T1000 (cell line): ENCODE results near the gene ASPG.

Experiments
- DNase-seq: peaks from one replicate; lab custom pipeline; 2025; ENCODE audit warnings: mixed read lengths; lab: John Stamatoyannopoulos, UW

ASPG gene

DNA sequence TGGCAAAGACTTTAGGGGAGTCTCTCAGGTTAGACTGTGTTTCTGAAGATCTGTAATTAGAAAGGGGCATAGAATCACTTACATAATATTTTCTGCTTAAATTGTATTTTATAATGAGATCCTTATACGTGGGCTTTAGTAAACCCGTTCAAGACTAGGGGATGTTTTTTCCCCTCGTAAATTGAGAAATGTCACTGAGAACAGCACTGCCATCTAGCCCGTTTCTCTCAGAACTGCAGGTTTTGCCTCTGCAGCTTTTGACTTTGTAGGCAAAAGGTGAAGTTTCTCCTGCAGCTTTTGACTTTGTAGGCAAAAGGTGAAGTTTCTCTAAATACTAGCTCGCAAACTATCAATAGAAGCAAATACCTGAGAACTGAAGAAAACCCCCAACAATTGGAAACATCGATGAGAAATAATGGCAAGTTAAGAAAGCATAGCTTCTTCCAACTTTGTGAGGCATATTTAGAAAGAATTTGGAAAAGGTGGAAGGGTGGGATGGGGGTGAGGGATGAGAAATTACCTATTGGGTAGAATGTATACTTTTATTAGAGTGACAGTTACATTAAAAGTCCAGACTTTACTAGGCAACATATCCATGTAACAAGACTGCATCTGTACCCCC lies 9.9 kb upstream of the ASPG start:
- no peak for DNase-seq

DNA sequence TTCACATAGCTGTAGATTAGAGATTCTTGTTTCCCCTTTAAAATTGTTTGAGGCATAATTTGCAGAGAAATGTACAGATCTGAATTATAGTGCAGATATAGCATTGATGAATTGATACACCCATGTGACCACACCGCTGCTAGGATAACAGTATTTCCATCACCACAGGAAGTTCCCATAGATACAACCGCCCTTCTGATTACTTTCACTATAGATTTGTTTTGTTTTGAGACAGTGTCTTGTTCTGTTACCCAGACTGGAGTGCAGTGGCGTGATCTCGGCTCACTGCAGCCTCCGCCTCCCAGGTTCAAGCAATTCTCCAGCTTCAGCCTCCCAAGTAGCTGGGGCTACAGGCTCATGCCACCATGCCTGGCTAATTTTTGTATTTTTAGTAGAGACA lies 8.8 kb upstream of the ASPG start:
- DNase-seq = no peak

DNA sequence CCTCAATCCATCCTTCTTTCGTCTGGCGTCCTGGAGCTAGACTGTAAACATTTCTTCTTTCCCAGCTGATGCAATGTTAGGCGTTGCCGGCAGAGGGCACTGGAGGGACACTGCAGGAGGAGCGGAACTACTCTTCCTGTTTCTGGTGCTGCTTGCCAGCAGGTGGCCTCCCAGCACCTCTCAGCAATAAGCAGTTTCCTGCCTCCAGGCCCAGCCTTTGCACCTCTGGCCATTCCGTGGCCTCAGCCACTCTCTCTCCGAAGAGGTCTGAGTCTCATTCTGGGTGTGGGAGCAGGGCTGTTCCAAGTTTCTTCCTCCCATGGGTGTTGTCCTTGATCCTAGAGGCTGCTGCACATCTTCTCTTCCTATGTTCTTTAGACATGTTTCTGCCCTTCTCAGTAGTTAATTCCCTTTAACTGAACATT lies 7.5 kb upstream of the ASPG start:
- peak; percentile 31 for DNase-seq

DNA sequence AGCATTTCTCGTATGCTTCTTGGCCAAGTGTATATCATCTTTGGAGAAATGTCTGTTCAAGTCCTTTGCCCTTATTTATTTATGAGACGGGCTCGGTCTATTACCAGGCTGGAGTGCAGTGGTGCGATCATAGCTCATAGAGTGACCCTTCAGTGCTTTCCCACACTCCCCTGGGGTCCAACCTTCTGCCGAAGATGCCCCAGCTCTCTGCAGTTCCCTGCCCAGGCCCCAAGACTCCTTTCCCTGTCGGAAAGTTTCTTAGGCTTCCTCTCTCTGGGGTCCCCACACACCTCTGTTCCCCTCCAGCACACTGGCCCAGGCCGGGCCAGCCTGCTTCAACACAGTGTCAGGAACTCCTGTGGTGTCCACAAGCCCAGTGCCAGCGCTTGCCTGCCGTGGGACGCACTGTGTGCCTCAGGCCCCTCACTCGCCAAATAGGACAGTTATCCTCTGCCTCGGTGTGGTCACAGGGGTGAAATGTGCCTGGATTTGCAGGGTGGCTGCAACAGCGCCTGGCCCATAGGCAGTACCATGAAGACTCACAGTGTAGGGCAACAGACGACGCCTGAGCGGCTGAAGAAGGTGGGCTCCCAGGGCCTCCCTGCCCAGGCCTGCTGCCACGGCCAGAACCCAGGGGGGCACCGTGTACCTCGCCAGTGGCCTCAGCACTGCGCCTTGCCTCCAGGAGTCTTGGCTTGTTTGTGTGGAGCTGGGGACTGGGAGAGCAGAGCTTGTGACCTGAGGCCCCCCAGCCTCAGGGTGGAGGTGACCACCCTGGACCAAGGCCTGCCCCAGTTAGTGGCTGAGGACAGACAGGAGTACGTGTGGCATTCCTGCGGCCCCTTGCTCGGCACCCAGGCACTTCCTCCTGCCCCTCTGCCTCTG lies 4.9 kb upstream of the ASPG start:
- no peak for DNase-seq

DNA sequence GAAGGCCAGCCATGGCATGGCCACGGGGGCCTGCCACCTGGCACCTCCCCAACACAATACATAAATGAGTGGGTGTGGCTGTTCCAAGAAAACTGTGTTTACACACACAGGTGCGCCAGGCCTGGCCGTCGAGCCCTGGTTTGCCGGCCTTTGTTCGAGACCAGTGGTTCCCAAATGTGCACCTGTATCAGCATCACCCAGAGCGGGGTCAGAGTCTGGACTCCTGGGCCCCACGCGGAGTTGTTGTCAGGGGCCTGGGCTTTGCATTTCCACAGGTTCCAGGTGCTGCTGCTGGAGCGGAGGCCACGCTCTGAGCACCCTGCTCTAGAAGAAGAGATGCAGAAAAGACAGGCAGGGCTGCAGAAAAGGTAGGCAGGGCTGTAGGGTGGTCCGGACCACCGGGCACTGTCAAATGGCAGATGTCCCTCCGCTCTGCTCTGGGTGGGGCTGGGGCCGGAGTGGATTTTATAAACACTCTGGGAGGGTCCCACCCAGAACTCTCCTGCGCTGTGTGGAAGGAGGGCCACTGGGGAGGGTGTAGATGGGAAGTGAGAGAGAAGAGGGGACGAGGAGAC lies 4.2 kb upstream of the ASPG start:
- no peak for DNase-seq

DNA sequence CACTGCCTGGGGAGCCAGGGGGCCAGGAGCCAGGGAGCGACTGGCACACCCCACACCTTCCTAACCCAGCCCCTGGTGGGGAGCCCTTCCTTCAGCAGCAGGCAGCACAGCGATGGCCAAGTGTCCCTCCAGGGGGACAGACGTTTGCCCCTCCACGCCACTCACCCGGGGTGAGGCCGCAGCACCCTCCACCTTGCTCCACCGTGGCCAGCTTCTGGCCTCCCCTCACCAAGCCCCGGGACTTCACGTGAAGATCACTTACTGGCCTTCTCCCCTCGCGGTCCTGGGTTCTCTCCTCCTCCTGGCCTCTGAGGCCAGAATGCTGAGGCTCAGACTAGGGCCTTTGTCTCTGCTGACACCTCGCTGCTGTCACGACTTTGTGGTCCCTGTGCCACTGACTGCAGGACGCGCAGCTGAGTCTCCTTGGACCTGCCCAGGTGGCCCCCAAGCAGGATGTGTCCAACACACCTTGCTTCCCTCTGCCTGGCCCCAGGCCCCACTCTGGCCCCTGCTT lies 3.5 kb upstream of the ASPG start:
- no peak for DNase-seq

DNA sequence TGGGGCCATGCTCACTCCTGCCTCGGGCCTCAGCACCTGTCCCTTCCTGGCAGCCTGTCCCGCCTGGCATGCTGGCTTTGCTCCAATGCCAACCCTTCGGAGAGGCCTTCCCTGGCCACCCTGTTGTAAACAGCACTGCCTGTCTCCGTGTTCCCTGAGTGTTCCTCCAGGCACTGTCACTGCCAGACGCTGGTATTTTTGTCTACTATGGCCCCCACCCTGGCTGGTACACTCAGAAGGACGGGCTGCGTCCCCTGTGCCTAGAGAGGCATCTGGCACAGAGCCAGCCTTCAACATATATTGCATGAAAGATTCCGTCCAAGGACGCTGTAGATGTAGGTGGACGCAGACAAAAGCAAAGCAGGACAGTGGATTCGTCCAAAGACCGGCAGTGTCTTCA lies 2.7 kb upstream of the ASPG start:
- no peak for DNase-seq

DNA sequence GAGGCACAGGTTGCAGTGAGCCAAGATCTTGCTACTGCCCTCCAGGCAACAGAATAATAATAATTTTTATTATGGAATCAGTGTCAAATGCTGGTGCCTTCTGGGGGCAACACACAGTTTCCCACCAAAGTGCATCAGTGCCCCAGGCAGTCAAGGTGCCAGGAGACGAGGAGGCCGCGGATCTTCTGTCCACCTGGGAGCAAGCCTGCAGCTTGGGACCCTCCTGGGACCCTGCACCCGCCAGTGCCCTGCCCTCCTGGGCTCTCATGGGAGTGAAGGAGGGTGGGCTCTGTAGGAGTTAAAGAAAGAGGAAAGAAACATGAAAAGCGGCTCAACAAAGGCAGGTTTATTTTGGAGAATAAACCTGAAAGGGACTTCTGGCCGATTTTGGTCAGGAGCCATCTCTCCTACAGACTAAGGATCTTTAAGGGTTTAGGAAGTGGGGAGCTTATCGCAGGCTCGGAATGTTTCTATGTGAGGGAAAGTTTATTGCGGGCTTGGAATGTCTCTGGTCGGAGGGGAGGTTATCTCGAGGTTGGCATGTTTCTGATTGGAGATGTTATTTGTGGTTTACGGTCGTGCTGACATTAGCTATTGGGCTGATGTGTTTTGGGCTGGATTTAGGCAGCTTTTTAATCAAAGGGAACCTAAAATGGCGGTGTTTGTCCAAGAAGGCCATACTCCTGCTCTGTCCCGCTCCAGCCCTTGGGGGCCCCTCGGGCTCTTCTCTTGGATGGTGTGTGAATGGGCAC lies 1.1 kb upstream of the ASPG start:
- no peak for DNase-seq

DNA sequence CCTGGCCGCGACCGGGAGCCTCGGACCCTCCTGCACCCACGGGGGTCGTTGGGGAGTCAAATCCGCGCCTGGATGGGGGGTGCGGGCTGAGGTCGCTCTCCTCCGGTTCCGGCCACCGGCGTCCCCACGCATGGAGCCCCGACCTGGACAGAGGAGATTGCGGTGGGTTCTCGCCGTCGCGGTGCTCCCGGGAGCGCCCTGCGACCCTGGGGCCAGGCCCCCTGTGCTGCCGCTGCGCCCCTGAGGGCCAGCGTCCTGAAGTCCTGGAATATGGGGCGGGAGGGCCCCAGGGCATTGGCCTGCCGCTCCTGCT lies 345 bp downstream of the ASPG start:
- no peak for DNase-seq

DNA sequence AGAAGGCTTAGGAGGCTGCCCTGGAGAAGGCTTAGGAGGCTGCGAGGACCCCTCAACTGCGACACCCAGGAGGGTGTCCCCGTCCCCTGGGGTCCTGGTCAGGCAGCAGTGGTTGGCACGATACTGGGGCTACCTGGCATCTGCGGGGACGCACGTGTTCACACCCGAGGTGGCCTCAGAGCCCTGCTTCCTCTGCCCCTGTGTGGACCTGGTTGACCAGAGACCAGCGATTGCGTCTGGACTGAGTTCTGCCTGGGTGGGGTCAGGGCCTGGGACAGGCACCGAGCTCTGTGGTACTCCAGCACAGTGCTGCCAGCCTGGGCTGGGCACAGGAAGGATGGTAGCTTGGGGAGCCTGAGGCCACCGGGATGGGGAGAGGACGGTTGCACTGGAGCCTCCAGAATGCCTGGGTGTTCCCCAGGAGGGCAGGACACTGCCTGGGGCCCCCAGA lies 735 bp downstream of the ASPG start:
- DNase-seq = no peak

DNA sequence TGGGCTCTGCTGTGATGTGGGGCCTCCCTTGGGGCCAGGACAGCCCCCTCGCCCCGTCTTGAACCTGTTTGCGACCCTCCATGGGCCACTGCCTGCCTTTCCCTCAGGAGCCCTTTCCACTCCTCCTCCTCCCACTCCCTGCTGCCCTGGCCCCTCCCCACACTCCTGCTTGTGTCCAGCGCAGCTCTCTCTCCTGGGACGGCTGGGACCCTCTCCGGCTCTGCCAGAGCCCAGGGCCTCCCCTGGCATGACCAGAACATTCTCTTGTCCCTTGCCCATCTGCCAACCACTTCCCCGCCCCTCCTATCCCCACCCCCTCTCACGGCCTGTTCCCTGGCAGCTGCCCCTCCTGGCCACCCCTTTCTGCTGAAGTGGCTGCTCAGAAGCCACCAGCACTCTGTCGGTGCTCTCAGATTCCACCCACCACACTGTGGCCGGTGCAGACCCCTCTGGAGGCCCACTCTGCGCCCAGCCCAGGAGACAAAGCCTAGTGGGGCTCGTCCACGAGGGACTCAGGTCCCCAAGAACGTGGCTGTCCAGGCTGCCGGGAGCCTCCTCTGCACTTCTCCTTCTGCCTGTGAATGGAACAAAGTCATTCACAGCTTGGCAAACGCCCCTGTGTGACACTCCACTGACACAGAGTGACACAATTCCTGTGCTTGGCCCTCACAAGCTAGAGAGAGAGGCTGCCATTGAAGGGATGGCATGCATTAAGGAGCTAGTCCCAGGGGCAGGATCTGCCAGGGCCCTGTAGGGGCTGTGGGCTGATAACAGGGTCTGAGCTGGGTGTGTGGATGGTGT lies 1.4 kb downstream of the ASPG start:
- no peak for DNase-seq

DNA sequence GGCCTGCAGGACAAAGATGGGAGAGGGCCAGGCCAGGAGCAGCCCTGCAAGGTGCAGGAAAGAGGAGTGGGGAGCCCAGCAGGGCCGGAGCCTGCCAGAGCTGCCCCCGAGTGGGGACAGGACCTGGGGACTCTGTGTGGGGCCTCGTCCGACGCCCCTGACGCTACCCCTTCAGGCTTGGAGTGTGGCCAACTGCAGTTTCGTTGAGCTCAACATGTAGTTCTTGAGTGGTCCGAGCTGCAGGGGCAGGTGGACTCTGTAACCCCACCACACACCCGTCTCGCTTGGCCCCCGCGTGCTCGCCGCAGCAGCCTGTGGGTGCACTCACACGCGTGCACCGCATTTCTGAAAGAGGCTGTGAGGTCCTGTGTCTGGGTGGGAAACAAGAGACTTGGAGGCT lies 2.0 kb downstream of the ASPG start:
- DNase-seq = no peak

DNA sequence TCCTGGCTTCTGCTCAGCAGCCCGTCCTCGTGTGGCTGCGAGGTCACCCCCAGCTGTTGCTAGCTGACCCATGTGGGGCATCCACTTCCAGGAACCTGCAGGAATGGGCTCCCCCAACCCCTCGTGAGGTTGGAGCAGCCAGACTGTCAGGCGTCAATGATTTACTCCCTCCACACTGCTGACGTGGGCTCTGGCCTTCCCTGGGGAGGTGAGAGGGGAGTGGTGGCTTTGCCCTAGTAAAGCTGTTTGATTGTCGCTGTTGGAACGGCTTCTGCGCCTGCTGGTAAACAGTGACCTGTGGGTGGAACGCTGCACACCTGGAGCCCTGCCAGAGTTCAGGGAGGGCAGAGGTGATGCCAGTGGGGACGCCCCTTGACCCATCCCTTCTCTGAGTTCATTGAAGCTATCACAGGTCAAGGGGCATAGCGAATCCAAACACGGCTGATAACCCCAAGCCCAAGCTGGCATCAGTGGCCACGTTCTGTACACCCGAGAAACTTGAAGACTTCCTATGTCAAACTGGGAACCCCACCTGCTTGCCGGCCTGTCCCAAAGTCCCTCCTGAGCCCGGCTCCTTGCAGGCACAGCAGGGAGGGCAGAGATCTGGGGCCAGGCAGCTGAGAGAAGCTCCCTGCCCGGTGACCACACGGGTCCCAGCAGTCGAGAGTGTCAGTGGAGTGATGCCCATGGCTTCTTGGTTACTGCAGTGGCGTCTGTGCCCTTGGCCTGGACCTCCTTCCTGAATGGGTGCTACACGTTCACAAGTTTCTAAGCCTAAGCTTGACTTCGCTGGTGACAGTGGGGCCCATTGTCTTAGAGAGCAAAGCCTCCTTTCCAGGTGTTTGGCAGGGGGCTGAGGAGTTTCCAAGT lies 2.7 kb downstream of the ASPG start:
- DNase-seq = no peak

DNA sequence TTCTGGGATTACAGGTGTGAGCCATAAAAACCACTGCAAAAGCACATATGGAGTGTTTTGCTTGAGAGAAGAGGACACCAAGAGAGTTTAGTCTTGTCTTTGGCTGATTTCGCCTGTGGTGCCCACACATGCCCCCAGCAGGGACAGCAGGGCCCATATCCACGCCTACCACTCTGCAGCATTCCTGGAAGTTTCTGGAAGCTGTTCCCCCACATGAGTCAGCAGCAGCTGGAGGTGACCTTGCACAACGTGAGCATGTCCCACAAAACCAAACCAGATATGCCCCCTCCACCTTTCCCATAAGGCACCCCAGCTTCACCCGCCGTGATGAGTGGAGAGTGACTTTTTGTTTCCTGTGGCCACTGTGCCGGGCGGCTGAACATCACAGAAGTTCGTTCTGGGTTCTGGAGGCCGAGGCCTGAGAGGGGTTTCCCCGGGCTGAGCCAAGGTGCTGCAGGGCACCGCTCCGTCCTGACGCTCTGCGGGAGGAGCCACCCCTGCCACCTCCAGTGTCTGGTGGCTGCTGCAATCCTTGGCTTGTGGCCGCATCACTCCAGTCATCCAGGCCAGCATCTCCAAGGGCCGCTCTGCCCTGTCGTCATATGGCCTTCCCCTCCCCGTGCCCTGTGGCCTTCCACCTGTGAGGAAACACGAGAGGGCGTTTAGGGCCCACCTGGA lies 4.7 kb downstream of the ASPG start:
- no peak for DNase-seq

DNA sequence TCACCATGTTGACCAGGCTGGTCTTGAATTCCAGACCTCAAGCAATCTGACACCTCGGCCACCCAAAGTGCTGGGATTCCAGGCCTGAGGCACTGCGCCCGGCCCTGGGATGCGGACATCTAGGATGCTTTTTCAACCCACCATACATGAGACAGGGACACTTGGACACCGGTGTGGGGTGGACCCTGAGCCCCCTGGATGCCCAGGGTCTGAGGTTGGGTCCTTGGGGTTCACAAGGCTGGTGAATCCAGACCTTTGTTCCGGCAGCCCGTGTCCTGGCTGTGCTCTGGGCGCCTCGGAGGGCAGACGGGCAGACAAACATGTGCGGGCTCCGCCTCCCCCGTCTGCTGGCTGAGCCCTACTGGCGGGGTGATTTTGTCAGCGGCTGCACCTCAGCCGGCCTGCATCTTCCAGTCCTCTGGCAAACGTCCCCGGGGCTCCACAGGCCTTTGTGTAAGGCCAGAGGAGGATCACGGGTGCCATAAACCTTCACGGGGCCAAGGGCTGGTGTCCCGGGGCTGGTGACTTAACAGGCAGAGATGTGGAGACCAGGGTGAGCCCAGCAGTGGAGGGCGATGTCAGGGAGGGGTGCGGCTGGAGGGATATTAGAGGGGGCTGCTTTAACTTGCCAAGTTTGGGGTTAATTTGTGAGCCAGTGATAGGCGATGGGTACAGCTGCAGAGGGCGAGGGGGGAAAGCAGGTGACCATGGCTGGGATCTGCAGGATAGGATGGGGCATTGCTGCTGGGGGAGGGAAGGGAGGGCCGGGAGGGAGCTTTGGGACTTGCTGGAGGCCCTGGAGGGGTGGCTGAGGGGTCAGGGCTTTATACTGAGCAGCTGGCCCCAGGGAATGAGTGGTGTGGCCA lies 5.8 kb downstream of the ASPG start:
- DNase-seq = no peak

DNA sequence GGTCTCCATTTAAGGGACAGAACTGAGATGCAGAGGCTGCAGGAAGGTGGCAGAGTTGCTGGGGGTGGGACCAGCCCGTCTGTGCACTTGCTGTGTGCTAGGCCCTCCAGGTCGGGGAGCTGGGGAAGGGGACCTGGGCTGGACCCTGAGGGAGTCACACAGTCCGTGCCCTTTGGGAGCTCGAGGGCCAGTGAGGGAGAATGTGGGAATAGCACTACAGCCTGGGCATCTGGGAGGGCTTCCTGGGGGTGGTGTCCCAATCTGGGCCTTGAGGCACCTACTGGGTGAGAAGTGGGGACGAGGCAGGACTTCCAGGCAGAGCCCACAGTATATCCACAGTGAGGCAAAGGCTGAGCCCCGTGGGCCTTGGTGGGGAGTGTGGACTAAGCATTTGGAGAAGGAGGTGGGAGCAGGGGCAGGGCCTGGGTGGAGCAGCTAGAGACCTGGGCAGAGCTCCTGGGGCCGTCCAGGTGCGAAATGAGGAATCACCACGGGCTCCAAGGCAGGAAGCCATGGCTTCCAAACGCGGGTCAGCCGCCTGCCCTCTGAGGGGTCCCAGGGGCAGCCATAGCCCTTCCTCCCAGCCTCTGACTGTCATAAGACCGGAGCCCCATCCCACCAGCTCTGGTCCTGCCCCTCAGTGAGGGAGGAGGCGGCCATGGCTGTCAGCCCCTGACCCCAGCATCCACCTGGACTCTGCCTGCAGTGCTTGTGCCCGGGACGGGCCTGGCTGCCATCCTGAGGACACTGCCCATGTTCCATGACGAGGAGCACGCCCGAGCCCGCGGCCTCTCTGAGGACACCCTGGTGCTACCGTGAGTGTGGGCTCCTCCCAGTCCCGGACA lies 6.6 kb downstream of the ASPG start:
- DNase-seq = no peak

DNA sequence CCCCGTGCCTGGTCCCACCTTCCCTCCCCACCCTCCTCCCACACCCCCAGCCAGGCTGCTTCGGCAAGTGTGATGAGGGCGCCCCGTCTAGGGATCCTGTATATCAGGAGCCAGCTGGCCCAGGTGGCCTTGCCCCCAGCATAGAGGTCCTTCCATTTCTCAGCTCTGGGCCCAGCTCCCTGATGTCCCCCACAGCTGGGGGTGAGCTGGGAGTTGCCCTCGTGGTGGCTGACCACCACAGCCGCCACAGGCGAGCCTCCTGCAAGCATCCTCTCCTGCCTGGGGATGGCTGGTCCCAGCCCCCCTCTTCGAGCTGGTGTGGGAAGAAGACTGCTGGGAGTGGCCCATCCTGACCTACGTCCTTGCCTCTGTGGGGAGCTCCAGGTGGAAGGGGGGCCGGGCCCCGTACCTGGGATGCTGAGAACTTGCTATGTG lies 7.4 kb downstream of the ASPG start:
- DNase-seq = no peak
